RCC 7860 (cell line): ENCODE measurements around the gene PRODH2.

Experiments used
- DNase-seq: peaks from one replicate; pipeline ENCODE4 v3.0.0-alpha.2; 2015; ENCODE audit warnings: low spot score
- FAIRE-seq: peaks from 2 replicates; lab custom pipeline; 2012; peaks lifted over from hg19 to GRCh38; lab: Jason Lieb, UNC

PRODH2 gene

GRCh38 chr19:35812220-35813042, at the start of gene PRODH2:
PRODH2 (minus strand) TSS chr19:35812845; CDS start chr19:35812805, 40 bp downstream.
- DNase-seq, result no peak
- FAIRE-seq, result no peak

- no peak for DNase-seq
- FAIRE-seq, result no peak
These were observed 49.1 kb upstream of the PRODH2 start for GRCh38 chr19:35861640-35862160.

- no peak for FAIRE-seq
- no peak for DNase-seq
These were observed 48.4 kb upstream of the PRODH2 start for GRCh38 chr19:35860818-35861639.

- FAIRE-seq (no peak), DNase-seq (no peak)
These were observed 47.8 kb upstream of the PRODH2 start for GRCh38 chr19:35860436-35860817.

- FAIRE-seq, result no peak
These were observed 46.8 kb upstream of the PRODH2 start for GRCh38 chr19:35859414-35859813.

GRCh38 chr19:35858311-35858710, 45.7 kb upstream of the PRODH2 start:
- DNase-seq (no peak), FAIRE-seq (no peak)

More at GRCh38 chr19:35859414-35859813, 46.8 kb upstream of the PRODH2 start:
- no peak for DNase-seq

GRCh38 chr19:35856546-35857149, 44.0 kb upstream of the PRODH2 start, which contains the start of gene KIRREL2:
KIRREL2 (plus strand) TSS chr19:35856911; CDS start chr19:35857120, 209 bp downstream.
- DNase-seq (no peak), FAIRE-seq (no peak)

- DNase-seq (no peak), FAIRE-seq (no peak)
These were observed 40.6 kb upstream of the PRODH2 start for GRCh38 chr19:35853038-35853756.

- no peak for FAIRE-seq
These were observed 39.6 kb upstream of the PRODH2 start, which contains the start of gene NPHS1 for GRCh38 chr19:35852029-35852780. NPHS1 (minus strand) TSS chr19:35852504; CDS start chr19:35851837, 667 bp downstream.

GRCh38 chr19:35851213-35852028, 38.8 kb upstream of the PRODH2 start:
- no peak for FAIRE-seq
- no peak for DNase-seq

More at GRCh38 chr19:35852029-35852780, 39.6 kb upstream of the PRODH2 start, which contains the start of gene NPHS1:
- no peak for DNase-seq

GRCh38 chr19:35848919-35849505, 36.4 kb upstream of the PRODH2 start:
- DNase-seq (no peak), FAIRE-seq (no peak)

- DNase-seq, result no peak
- no peak for FAIRE-seq
These were observed 35.8 kb upstream of the PRODH2 start for GRCh38 chr19:35848486-35848885.

- FAIRE-seq (no peak), DNase-seq (no peak)
These were observed 35.3 kb upstream of the PRODH2 start for GRCh38 chr19:35847911-35848310.

- FAIRE-seq (no peak), DNase-seq (no peak)
These were observed 33.5 kb upstream of the PRODH2 start for GRCh38 chr19:35846038-35846668.

GRCh38 chr19:35845215-35846037, 32.8 kb upstream of the PRODH2 start:
- no peak for DNase-seq
- FAIRE-seq, result no peak

- FAIRE-seq, result no peak
- DNase-seq, result no peak
These were observed 32.0 kb upstream of the PRODH2 start for GRCh38 chr19:35844482-35845214.
